ENCODE measurements around the gene SPINDOC.
"Not testable (repeated sequence)": the region's sequence is repeated elsewhere in the genome, so short reads cannot be mapped to it uniquely, and the experiment has no call there.

The SPINDOC gene

GRCh38 chr11:63791495-63792167 is 21.6 kb upstream of the SPINDOC start:
- DNase-seq (ENCODE audit: low read depth), result no peak

- no peak for DNase-seq (ENCODE audit: low read depth)
These were observed 20.1 kb upstream of the SPINDOC start for GRCh38 chr11:63793161-63793560.

GRCh38 chr11:63795066-63795465 is 18.2 kb upstream of the SPINDOC start:
- DNase-seq (ENCODE audit: low read depth), result no peak

- no peak for DNase-seq (ENCODE audit: low read depth)
These were observed 12.3 kb upstream of the SPINDOC start for GRCh38 chr11:63800921-63801320.

GRCh38 chr11:63802637-63803414 is 10.4 kb upstream of the SPINDOC start:
- no peak for DNase-seq (ENCODE audit: low read depth)

GRCh38 chr11:63804259-63804658 is 9.0 kb upstream of the SPINDOC start:
- no peak for DNase-seq (ENCODE audit: low read depth)

GRCh38 chr11:63805844-63806415 is 7.3 kb upstream of the SPINDOC start:
- DNase-seq (ENCODE audit: low read depth), result no peak

GRCh38 chr11:63810383-63810782 is 2.9 kb upstream of the SPINDOC start:
- not testable (repeated sequence) for DNase-seq (ENCODE audit: low read depth)

GRCh38 chr11:63811522-63811921 is 1.7 kb upstream of the SPINDOC start:
- no peak for DNase-seq (ENCODE audit: low read depth)

- peak; percentile 18 for DNase-seq (ENCODE audit: low read depth)
These were observed 517 bp downstream of the SPINDOC start for GRCh38 chr11:63813563-63814382.

GRCh38 chr11:63814383-63814736 is 1.1 kb downstream of the SPINDOC start:
- no peak for DNase-seq (ENCODE audit: low read depth)

GRCh38 chr11:63816166-63816565 is 2.9 kb downstream of the SPINDOC start:
- DNase-seq (ENCODE audit: low read depth), result no peak

- no peak for DNase-seq (ENCODE audit: low read depth)
These were observed 3.5 kb downstream of the SPINDOC start for GRCh38 chr11:63816732-63817131.

- no peak for DNase-seq (ENCODE audit: low read depth)
These were observed 4.7 kb downstream of the SPINDOC start for GRCh38 chr11:63817758-63818498.

- no peak for DNase-seq (ENCODE audit: low read depth)
These were observed 5.4 kb downstream of the SPINDOC start for GRCh38 chr11:63818609-63819008.

- no peak for DNase-seq (ENCODE audit: low read depth)
These were observed 8.2 kb downstream of the SPINDOC start for GRCh38 chr11:63821411-63821810.

GRCh38 chr11:63826471-63827190 is 13.4 kb downstream of the SPINDOC start:
- DNase-seq (ENCODE audit: low read depth), result no peak

GRCh38 chr11:63829823-63830489 is 16.7 kb downstream of the SPINDOC start:
- DNase-seq (ENCODE audit: low read depth), result no peak

- DNase-seq (ENCODE audit: low read depth), result no peak
These were observed 18.1 kb downstream of the SPINDOC start for GRCh38 chr11:63831326-63831725.

GRCh38 chr11:63832336-63832735 is 19.1 kb downstream of the SPINDOC start:
- no peak for DNase-seq (ENCODE audit: low read depth)

- no peak for DNase-seq (ENCODE audit: low read depth)
These were observed 19.8 kb downstream of the SPINDOC start for GRCh38 chr11:63833048-63833447.

Measured in activated T-cell treated with anti-CD3 and anti-CD28 coated beads for 24 hours (primary cell).